Measurements from ENCODE around the gene CCDC86. TPM values are rescaled to one million over a fixed set of nuclear protein-coding genes. Genes with fewer than 3 reads are reported as not detected.

The CCDC86 gene
- total and polyA plus RNA-seq, 9 of the 15 experiments (the other 6 are each of a cell fraction or from before 2014, with no cell fraction given): 4.6 to 102 (median 25.2) TPM

DNA sequence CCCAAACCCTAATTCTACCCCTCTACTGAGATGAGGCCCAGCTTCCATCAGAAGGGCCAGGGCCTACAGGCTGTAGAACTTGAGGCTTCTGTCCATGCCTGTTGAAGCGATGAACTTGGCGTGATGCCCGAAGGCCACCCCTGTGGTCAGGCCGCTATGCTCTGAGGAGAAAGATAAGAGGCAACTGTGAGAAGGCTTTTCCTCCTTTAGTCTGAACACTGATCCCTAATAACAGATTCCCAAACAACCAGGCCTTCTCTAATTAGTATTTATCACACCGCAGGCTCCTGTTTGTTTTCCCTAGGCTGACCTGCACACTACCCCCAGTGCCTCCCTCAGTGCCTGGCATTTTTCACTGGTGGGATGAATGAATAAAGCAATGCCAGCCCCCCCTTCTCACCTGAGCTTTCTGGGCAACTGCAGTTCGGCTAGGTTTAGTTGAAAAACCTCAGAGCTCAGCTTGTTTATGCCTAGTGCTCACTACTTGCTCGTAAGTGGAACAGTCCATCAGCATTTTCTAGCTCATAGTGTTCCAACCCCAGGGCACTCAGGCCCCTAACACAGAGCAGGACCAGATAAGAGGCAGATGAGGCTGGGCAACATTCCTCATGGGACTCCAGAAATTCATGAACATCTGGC lies 49.3 kb downstream of the CCDC86 start (continued):
- TF ChIP-seq, protein P1, sequence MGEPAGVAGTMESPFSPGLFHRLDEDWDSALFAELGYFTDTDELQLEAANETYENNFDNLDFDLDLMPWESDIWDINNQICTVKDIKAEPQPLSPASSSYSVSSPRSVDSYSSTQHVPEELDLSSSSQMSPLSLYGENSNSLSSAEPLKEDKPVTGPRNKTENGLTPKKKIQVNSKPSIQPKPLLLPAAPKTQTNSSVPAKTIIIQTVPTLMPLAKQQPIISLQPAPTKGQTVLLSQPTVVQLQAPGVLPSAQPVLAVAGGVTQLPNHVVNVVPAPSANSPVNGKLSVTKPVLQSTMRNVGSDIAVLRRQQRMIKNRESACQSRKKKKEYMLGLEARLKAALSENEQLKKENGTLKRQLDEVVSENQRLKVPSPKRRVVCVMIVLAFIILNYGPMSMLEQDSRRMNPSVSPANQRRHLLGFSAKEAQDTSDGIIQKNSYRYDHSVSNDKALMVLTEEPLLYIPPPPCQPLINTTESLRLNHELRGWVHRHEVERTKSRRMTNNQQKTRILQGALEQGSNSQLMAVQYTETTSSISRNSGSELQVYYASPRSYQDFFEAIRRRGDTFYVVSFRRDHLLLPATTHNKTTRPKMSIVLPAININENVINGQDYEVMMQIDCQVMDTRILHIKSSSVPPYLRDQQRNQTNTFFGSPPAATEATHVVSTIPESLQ (CRISPR knock-in tag; IDR thresholded peaks at IDR 0.05): 0 out of 2 replicates have a peak, but pooled peaks have one; percentile 53
- TF ChIP-seq ZNF717 (CRISPR knock-in tag; IDR thresholded peaks at IDR 0.05) (no peak), MYC (IDR thresholded peaks at IDR 0.05; ENCODE audit: low read depth, low read length) (peak; percentile 17; the same call in 1 of the 2 replicates), MYC (CRISPR knock-in tag; IDR thresholded peaks at IDR 0.05; ENCODE audit: borderline replicate concordance, low read depth) (no peak), ZFX (CRISPR knock-in tag; IDR thresholded peaks at IDR 0.05) (peak; percentile 55), GTF2A2 (tag; IDR thresholded peaks at IDR 0.05) (no peak), CREM (IDR thresholded peaks at IDR 0.05; ENCODE audit: low read depth) (0 out of 2 replicates have a peak, but pooled peaks have one; percentile 22), SMARCA4 (IDR thresholded peaks at IDR 0.05) (peak; percentile 85), ZEB2 (IDR thresholded peaks at IDR 0.05) (peak; percentile 48; the same call in 1 of the 2 replicates), SOX6 (IDR thresholded peaks at IDR 0.05) (peak; percentile 74), SMAD1 (IDR thresholded peaks at IDR 0.05; ENCODE audit: low read depth, low read length, partially characterized antibody) (peak; percentile 75), ZNF766 (CRISPR knock-in tag; conservative IDR thresholded peaks at IDR 0.05) (peak; percentile 73), E2F6 (IDR thresholded peaks at IDR 0.05; ENCODE audit: borderline replicate concordance in 1 of 2, extremely low read depth in 1 of 2, insufficient read depth in 1 of 2, insufficient read length in 1 of 2, low read depth in 1 of 2, low read length in 1 of 2, poor library complexity in 1 of 2, severe bottlenecking in 1 of 2) (peak in 1 of 2 experiments; percentile 26), ZNF436 (CRISPR knock-in tag; IDR thresholded peaks at IDR 0.05) (no peak), POLR2AphosphoS5 (IDR thresholded peaks at IDR 0.05; ENCODE audit: control insufficient read depth, insufficient read depth, low read depth, low read length) (peak; percentile 78; the same call in 1 of the 2 replicates), NR2F6 (CRISPR knock-in tag; IDR thresholded peaks at IDR 0.05) (no peak), TAL1 (IDR thresholded peaks at IDR 0.05) (peak; percentile 77), MEIS2 (IDR thresholded peaks at IDR 0.05; ENCODE audit: partially characterized antibody) (peak; percentile 10), RCOR1 (IDR thresholded peaks at IDR 0.05; ENCODE audit: borderline replicate concordance in 1 of 2, low read depth in 2 of 2, low read length in 2 of 2) (peak in 1 of 2 experiments; percentile 96; a peak in 3 of 4 replicates), MLLT1 (IDR thresholded peaks at IDR 0.05) (peak in 1 of 2 experiments; percentile 86; a peak in 2 of 4 replicates), SP1 (CRISPR knock-in tag; IDR thresholded peaks at IDR 0.05) (peak; percentile 25; the same call in 1 of the 2 replicates), ID3 (CRISPR knock-in tag; IDR thresholded peaks at IDR 0.05) (no peak), ID3 (tag; IDR thresholded peaks at IDR 0.05) (no peak), TEAD4 (IDR thresholded peaks at IDR 0.05; ENCODE audit: low read length) (peak; percentile 86), TEAD4 (CRISPR knock-in tag; IDR thresholded peaks at IDR 0.05; ENCODE audit: borderline replicate concordance) (no peak)
